K562 (cell line): ENCODE measurements around the gene MATN1.

Source experiments
- CTCF ChIP-seq, 3 experiments: IDR thresholded peaks in 2 of 3; conservative IDR thresholded peaks in 1 of 3; 2 replicates each; pipeline ENCODE4 v1.5.1; 2011 to 2012; ENCODE audit warnings: low read length in 3 of 3, mild to moderate bottlenecking in 3 of 3, control low read depth in 2 of 3, improper control_type of control experiment in 1 of 3, inconsistent platforms in 1 of 3, low read depth in 1 of 3, mixed read lengths in 1 of 3, moderate library complexity in 1 of 3; ENCODE audit not compliant: insufficient read depth in 2 of 3
- EZH2 ChIP-seq: IDR thresholded peaks from 2 replicates; pipeline ENCODE4 v1.6.1; 2012; ENCODE audit warnings: low read depth, mild to moderate bottlenecking, inconsistent platforms, low read length, borderline replicate concordance
- PATZ1 ChIP-seq: fragments of 250-450 bp; sonication (Bioruptor Pico); IDR thresholded peaks from 2 replicates; pipeline ENCODE4 v1.5.0; 2020; ENCODE audit warnings: mild to moderate bottlenecking, borderline replicate concordance
- PTBP1 ChIP-seq: fragments of 200-400 bp; formaldehyde crosslinking; IDR thresholded peaks from 2 replicates; pipeline ENCODE4 v1.6.1; 2017; ENCODE audit warnings: low read depth, low read length
- TFE3 ChIP-seq: fragments of 450-650 bp; formaldehyde crosslinking; IDR thresholded peaks from 2 replicates; pipeline ENCODE4 v1.4.0; 2020; ENCODE audit warnings: mild to moderate bottlenecking, mixed read lengths
- ZFP36 ChIP-seq: fragments of 150-350 bp; IDR thresholded peaks from 2 replicates; pipeline ENCODE4 v1.6.1; 2018; ENCODE audit warnings: low read length, low read depth; ENCODE audit not compliant: partially characterized antibody

- TF ChIP-seq PATZ1 (CRISPR knock-in tag) (no peak), CTCF (IDR thresholded peaks at IDR 0.05 in 2 of 3, conservative IDR thresholded peaks at IDR 0.05 in 1 of 3; ENCODE audit: insufficient read depth in 2 of 3, low read depth in 1 of 3, low read length in 3 of 3) (no peak), EZH2 (no peak), ZFP36 (no peak), TFE3 (CRISPR knock-in tag) (no peak), PTBP1 (no peak)
These were observed 24.8 kb upstream of the MATN1 start for GRCh38 chr1:30748098-30748698.
